Coronary artery (tissue), 2 donors: ENCODE measurements around the gene BBOX1.

Source experiments
- DNase-seq: peaks from one replicate; pipeline ENCODE4 v3.0.0-alpha.2; 2017; ENCODE audit warnings: low spot score
- H3K27ac ChIP-seq, 2 donors: fragments of 200-600 bp; sonication (generic); one replicate each; pipeline ENCODE4 v1.5.1; 2016 to 2019
- H3K4me3 ChIP-seq: fragments of 200-600 bp; sonication (generic); 2 replicates; pipeline ENCODE4 v1.5.1; 2016; ENCODE audit warnings: mild to moderate bottlenecking, moderate library complexity
- TF ChIP-seq, protein P1 (sequence below): fragments of 200-600 bp; sonication (generic); IDR thresholded peaks from one replicate; pipeline ENCODE4 v1.5.1; 2019; ENCODE audit warnings: antibody characterized with exemption

Gene BBOX1

DNA sequence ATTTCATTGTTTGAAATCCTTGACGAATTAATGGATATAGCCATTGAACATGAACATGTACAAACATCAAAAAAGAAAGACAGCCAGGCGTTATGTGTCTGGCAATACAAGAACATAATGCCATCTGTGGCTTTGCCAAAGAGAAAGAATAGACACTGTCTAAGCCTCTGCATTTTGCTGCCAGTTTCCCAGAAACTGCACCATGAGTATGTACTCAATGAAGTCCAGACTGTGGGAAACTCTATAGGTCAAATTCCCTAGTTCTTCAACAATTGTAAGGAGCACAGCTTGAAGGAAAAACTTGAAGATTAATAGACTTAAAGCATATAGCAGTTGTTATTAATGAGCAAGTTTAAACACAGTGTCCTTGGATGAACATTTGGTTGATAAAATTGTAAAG lies 71.3 kb downstream of the BBOX1 start:
- no peak overlapping the region for H3K4me3 ChIP-seq
- no peak for DNase-seq
- TF ChIP-seq, protein P1, sequence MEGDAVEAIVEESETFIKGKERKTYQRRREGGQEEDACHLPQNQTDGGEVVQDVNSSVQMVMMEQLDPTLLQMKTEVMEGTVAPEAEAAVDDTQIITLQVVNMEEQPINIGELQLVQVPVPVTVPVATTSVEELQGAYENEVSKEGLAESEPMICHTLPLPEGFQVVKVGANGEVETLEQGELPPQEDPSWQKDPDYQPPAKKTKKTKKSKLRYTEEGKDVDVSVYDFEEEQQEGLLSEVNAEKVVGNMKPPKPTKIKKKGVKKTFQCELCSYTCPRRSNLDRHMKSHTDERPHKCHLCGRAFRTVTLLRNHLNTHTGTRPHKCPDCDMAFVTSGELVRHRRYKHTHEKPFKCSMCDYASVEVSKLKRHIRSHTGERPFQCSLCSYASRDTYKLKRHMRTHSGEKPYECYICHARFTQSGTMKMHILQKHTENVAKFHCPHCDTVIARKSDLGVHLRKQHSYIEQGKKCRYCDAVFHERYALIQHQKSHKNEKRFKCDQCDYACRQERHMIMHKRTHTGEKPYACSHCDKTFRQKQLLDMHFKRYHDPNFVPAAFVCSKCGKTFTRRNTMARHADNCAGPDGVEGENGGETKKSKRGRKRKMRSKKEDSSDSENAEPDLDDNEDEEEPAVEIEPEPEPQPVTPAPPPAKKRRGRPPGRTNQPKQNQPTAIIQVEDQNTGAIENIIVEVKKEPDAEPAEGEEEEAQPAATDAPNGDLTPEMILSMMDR: no peak
- H3K27ac ChIP-seq: no peak overlapping the region

DNA sequence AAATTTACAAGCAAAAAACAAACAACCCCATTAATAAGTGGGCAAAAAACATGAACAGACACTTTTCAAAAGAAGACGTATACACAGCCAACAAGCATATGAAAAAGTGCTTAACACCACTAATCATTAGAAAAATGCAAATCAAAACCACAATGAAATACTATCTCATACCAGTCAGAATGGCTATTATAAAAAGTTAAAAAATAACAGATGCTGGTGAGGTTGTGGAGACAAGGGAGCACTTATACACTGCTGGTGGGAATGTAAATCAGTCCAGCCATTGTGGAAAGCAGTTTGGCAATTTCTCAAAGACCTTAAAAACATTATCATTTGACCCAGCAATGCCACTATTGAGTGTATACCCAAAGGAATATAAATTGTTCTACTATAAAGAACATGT lies 72.3 kb downstream of the BBOX1 start:
- no peak overlapping the region for H3K27ac ChIP-seq
- TF ChIP-seq, protein P1: no peak
- DNase-seq: no peak

DNA sequence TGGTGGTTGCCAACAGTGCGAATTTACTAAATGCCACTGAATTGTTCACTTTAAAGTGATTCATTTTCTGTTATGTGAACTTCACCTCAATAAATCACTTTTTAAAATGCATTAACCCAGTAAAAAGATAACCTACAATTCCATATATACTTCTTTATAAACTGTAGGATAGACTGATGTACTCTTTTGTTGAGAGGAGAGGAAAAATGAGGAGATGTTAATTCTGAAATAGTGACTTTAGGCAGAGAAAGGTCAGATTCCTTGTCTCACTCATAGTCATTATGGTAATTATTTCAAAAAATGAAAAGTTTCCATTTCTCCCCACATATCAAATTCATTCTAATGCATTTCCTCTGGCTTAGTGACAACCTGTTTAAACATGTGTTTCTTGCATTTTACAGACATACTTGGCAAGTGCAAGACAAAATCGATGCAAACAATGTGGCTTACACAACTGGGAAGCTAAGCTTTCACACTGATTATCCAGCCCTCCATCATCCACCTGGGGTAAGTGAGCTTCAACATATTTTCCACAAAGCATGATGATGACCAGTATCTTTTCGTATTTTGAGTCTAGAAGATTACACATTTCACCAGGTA lies 74.5 kb downstream of the BBOX1 start:
- DNase-seq: no peak
- no peak overlapping the region for H3K27ac ChIP-seq
- TF ChIP-seq, protein P1: no peak
- H3K4me3 ChIP-seq: no peak overlapping the region

More for the DNA sequence above, 72.3 kb downstream of the BBOX1 start:
- no peak overlapping the region for H3K4me3 ChIP-seq

DNA sequence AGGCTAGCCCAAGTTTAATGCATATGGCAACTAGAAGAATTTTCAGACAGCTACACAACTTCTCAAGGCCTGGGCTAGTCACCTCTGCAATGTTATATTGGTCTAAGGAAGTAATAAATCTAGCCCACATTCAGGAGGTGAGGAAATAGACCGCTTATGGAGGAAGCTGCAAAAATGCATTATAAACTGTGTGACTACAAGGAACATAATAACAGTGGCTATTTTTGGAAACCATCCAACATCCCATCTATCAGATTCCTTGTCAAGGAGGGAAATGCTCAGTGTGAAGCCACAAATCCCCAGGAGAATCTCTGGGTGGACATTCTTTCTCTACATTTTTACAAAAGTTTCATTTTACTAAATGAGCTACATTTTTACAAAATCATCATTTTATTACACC lies 76.1 kb downstream of the BBOX1 start:
- TF ChIP-seq, protein P1: no peak
- no peak for DNase-seq
- Histone ChIP-seq H3K4me3 (no peak overlapping the region), H3K27ac (no peak overlapping the region)

DNA sequence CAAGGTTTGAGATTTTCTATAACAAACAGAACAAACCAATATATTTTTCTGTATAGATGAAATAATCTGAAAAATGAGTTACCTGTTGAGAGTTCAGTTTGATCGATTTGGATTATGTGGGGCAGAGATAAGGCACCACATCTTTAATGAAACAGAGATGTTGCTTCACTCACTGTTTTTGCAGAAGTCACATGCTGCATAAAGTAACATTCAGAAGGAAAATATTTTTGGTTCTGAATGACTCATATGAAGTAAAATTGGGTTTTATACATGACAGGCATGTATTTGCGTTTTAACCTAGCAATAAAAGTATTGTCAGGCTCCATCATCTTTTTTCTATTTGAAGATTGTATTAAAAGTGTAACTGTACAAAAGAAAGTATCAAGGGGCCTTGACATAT lies 77.8 kb downstream of the BBOX1 start:
- Histone ChIP-seq H3K4me3 (no peak overlapping the region), H3K27ac (no peak overlapping the region)
- TF ChIP-seq, protein P1: no peak
- no peak for DNase-seq

DNA sequence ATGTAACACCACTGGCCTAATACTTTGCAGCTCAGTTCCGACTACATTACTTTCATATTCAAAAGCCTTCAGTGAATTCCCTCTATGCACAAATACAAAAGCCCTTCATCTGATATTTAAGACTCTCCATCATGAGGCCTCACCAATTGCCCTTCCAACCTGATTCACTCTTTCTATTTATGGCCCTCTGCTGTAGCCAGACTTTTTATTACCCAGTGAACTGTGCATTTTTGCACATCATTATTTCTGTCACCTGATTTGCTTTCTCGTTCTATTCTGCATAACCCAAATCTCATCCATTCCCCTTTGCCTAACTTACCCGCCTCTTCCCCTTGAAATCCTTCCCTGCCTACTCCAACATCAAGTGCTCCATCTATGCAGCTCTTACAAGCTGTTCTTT lies 78.3 kb downstream of the BBOX1 start:
- Histone ChIP-seq H3K27ac (no peak overlapping the region), H3K4me3 (no peak overlapping the region)
- TF ChIP-seq, protein P1: no peak
- DNase-seq: no peak

DNA sequence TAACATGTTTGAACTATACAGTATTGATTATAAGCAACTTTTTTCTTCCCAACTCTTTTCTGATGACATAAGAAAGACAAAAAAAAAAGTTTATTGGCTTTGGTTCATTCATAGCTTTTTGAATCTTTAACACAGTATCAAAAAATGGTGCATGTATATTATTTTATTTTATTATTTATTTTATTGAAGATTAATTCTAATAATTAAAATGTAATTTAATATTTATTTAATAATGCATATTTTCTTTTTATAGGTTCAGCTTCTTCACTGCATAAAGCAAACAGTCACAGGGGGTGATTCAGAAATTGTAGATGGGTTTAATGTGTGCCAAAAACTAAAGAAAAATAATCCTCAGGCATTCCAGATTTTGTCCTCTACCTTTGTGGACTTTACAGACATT lies 78.8 kb downstream of the BBOX1 start:
- TF ChIP-seq, protein P1: no peak
- no peak overlapping the region for H3K27ac ChIP-seq
- no peak overlapping the region for H3K4me3 ChIP-seq
- no peak for DNase-seq
